Heart left ventricle (tissue), 13 donors: ENCODE measurements around the gene CCSER1.

Source experiments
- POLR2A ChIP-seq, 2 donors: fragments of 450-650 bp; IDR thresholded peaks; one replicate each; pipeline ENCODE4 v1.6.1; 2017; ENCODE audit warnings: antibody characterized with exemption in 2 of 2, mild to moderate bottlenecking in 2 of 2, moderate library complexity in 2 of 2
- TF ChIP-seq, protein P1 (sequence below), 12 donors: fragments of 200-600 bp; sonication (generic) in 4 of 12; IDR thresholded peaks; one replicate each; pipeline versions ENCODE4 v1.5.0 to v1.8.0; 2018 to 2022; ENCODE audit warnings: antibody characterized with exemption in 12 of 12, mild to moderate bottlenecking in 5 of 12
- donor health status: ischemic (EF 13 %, LVEDD 7.1; RV severe dilation, severe dysfunction).
- donor health status: DM: no; HTN: yes; CAD: no.
- donor health status: DM: no; HTN: no; CAD: no.
- donor health status: ischemic (EF 25% LVEDD 6.9; RV normal size, moderate dysfunction).
- donor health status: ischemic (EF 25% LVEDD 5.7; RV mildly dilated, moderate dysfunction).
- donor health status: ischemic (EF 35%, LVEDD 5.7; RV mildly dilated, moderate dysfunction).
- donor health status: nonischemic (EF 11% LVEDD 7.7; RV severe dilation, severe dysfunction).
- donor health status: DM: yes; HTN: yes; CAD: no.
- donor health status: PGD.
- donor health status: ischemic (EF 29% LVEDD 5.4; RV normal size, mild dysfunction).
- donor health status: nonischemic (EF 23%, LVEDD 6.1; RV moderate dilation, normal function).

DNA sequence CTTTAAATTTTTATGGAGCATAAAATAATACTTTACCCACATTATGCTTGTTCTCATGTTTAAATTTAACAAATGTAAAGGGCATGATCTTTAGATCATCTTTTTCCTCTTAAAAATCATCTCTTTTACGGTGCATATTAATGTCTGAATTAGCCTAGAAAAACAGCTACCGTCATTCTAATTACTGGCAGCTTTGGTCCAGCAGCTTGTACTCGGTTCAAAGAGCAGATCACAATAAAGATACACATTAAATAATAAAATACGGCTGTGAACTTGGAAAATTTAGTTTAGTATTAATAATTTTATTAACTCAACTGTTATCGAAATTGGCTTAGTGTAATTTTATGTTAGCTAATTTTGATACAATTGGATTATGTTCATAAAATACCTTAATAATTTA is 19.1 kb downstream of the CCSER1 start:
- TF ChIP-seq, protein P1, sequence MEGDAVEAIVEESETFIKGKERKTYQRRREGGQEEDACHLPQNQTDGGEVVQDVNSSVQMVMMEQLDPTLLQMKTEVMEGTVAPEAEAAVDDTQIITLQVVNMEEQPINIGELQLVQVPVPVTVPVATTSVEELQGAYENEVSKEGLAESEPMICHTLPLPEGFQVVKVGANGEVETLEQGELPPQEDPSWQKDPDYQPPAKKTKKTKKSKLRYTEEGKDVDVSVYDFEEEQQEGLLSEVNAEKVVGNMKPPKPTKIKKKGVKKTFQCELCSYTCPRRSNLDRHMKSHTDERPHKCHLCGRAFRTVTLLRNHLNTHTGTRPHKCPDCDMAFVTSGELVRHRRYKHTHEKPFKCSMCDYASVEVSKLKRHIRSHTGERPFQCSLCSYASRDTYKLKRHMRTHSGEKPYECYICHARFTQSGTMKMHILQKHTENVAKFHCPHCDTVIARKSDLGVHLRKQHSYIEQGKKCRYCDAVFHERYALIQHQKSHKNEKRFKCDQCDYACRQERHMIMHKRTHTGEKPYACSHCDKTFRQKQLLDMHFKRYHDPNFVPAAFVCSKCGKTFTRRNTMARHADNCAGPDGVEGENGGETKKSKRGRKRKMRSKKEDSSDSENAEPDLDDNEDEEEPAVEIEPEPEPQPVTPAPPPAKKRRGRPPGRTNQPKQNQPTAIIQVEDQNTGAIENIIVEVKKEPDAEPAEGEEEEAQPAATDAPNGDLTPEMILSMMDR (IDR thresholded peaks at IDR 0.05) = no peak
- no peak for TF ChIP-seq POLR2A (IDR thresholded peaks at IDR 0.05)
